Right ventricle myocardium inferior (tissue), 1 donor: ENCODE data around the gene SORCS2. TPM values are rescaled to one million over a fixed set of nuclear protein-coding genes. Genes with fewer than 3 reads are reported as not detected.
A peak's percentile ranks its signal among the peaks of the same experiment; 100 is the strongest.

Source experiments
- ATAC-seq: fragments of 200-7000 bp; cut with Tn5 transposase; one replicate; pipeline ENCODE4 v1.9.1; 2020; ENCODE audit warnings: mild to moderate bottlenecking, moderate library complexity
- DNase-seq: peaks from one replicate; pipeline ENCODE4 v3.0.0; 2021; ENCODE audit errors: missing footprints
- intact Hi-C: fragments of 100-400 bp; cut with DNase I; formaldehyde crosslinking; loops from one replicate; pipeline ENCODE4 v1.11.0; 2022
- total RNA-seq: library from RNA; stranded (reverse); fragmentation: NEBNext Ultra II Directional; extraction: Animal tissue kit (Norgen Biotek cat#: 25700); gene quantifications from one replicate; pipeline ENCODE4 v1.2.1, GENCODE V29; 2021
- donor health status: DM: no; HTN: yes; CAD: no; lungs with severe emphysema.

Gene SORCS2
- total RNA-seq, 1 donor from 2014 or later, result 1.1 TPM

DNA sequence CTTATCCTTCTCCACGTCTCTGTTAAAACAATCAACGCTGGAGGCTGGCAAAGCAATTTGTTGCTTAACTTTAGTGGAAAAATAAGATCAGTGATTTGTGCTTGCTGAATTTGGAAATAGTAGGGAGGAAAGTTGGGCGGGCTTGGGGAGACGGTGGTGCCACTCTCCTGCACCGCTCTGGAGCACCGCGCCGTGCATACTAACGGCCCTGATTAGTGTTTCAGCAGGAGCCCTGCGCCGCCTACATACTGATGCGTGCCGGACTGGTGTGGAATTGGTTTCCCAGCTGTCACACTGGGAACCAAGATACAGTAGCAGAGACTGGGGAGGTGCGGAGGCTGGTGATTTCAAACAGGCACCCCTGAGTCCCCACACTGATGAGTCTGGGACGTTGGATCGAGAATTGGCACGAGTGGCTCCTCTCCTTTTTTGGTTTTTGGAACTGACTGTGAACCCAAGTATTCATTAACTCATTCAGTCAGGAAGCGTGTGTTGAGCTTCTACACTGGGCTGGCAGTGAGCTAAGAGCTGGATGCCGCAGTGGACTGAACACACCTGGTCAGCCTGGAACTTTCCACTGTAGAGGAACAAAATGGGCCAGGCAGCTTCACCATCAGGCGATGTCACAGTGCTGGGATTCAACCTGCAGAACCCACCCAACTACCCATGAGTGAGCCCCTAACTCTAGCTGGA lies 271.4 kb downstream of the SORCS2 start:
- intact Hi-C loops, result loop anchor here (2.0 kb wide), 2 partner anchors 255 to 271 kb away; partner anchors contain the start of gene SORCS2
- DNase-seq (peak; percentile 22), ATAC-seq (no peak)

DNA sequence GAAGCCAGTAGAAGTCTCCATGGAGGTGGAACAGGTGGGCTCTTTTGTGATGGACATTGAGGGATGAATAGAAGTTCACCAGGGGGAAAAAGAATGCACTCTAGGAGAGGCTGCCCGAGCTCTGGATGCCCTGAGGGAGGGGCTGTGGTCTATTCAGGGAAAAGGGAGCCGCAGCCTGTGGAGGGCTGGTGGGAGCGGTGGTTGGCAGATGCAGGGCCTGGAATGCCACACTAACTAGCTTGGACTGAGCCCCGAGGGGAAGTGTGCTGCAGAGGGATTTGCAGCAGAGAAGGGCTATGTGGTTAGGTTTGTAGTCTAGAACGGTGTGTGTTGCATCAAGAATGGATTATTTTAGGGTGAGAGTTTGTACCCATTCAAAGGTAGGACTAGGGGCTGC lies 271.9 kb downstream of the SORCS2 start:
- intact Hi-C loops, result no loop called here
- DNase-seq (peak; percentile 28), ATAC-seq (no peak)

DNA sequence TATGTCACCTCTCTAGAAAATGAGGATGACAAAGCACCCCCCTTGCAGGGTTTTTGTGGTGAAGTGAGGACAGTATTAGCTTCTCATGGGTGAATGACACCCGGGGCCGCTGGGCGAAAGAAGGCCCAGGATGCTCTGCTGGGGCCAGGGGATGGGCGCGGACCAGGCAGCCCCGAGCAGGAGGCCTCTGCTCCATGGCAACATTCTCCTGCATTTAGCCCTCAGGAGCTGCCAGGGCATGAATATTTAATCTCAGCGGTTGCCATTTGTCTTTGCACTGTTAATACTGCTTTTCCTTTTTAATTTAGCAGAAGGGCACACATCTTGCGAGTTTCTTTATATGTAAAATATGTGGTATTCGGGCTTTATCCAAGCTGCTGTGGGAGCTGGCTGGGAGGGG lies 272.7 kb downstream of the SORCS2 start:
- intact Hi-C loops, result no loop called here
- DNase-seq (peak; percentile 17), ATAC-seq (no peak)

DNA sequence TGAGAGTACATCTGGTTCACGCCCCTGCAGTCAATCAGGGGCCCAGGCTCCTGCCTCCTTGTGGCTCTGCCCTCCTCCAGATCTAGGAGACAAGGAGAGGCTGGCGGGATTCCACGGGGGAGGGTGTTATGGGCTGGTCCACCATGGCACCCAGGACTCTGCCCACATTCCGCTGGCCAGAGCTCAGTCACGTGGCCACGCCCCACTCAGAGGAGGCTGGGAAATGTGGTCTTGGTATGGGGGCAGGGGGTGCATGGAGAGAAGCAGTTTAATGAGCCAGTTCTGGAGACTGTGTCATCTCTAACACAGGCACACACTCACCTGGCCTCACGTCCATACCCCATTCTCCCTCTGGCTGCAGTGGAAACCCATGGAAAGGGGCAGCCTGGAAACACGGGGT lies 273.9 kb downstream of the SORCS2 start:
- intact Hi-C loops, result no loop called here
- DNase-seq (peak; percentile 34), ATAC-seq (no peak)

DNA sequence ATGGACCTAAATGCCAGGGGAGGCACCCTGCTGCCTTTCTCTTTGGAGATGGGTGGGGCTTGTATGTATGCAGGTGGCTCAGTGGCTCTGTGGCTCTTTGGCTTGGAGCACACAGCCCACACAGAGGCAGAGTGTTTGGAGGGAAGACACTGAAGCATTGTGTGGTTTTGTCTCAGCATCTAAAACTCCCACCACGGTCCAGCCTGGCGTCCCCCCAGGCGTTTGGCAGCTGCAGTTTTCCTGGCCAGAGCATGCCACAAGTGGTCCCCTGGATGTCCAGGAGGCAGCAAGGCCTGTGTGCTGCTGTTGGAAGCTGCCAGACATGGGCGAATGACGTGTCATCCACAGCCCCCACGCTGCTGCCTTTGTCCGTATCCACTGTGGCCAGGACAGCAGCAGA lies 274.6 kb downstream of the SORCS2 start:
- no peak for ATAC-seq
- intact Hi-C loops, result no loop called here
- DNase-seq, result peak; percentile 42

DNA sequence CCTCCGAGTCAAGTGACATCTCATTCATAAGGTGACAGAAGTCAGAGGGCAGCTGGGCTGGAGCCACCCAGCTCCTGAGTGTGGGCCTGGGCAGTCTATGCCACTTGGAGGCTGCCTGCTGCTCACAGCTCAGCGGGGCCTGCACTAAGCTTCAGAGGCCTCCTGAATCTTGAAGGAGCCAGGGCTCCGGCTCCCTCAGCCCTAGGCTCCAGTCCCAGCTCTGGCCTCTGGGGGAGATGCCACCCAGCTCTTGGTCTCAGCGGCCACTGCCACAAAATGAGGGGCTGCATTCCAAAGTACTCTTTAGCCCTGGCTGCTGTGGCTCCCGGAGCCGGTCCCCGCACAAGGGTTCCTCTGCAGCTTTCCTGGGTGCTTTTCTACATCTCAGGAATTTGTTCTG lies 275.1 kb downstream of the SORCS2 start:
- ATAC-seq (no peak), DNase-seq (peak; percentile 55)
- intact Hi-C loops, result no loop called here

DNA sequence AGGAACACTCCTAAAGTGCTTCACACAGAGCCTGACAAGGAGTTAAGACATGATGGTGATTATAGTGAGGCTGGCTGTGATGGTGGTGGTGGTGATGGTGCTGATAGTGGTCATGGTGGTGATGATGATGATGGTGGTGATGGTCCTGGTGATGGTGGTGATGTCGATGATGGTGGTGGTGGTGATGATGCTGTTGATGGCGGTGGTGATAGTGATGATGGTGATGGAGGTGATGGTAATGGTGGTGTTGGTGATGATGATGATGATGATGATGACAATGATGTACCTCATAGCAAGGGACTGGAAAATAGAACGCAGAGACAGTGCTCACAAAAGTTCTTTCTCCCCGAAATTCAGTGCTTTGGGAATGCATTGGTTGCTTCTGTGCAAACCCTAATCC lies 276.7 kb downstream of the SORCS2 start:
- no peak for DNase-seq
- intact Hi-C loops, result no loop called here
- ATAC-seq, result no peak

- intact Hi-C loops, result no loop called here
- DNase-seq, result no peak
- ATAC-seq, result no peak
These were observed 277.8 kb downstream of the SORCS2 start for GRCh38 chr4:7470111-7470510.

DNA sequence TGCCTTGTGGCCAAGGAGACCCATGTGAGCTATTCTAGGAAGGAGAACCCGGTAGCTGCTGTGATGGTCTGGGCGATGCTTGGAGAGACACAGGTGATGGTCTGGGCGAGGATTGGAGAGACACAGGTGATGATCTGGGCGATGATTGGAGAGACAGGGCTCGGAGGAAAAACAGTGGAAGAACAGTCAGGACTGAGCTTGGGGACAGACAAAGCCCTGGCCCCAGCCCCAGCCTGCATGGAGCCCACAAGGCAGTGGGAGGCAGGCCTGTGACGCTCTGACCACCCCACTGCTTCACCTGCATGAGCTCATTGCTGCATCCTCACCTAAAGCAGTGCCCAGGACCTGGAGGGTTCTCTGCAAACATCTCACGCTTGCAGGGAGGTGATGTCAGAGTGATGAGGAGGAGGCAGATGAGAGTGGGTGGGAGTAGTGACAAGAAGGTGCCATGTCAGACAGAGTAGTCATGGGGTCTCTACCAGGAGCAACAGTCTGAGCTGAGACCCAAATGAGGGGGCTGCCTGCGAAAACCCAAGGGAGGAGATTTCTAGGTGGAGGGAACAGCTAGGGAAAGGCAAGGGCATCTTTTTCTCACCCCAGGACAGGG lies 278.3 kb downstream of the SORCS2 start:
- no peak for ATAC-seq
- DNase-seq, result no peak
- intact Hi-C loops, result no loop called here

DNA sequence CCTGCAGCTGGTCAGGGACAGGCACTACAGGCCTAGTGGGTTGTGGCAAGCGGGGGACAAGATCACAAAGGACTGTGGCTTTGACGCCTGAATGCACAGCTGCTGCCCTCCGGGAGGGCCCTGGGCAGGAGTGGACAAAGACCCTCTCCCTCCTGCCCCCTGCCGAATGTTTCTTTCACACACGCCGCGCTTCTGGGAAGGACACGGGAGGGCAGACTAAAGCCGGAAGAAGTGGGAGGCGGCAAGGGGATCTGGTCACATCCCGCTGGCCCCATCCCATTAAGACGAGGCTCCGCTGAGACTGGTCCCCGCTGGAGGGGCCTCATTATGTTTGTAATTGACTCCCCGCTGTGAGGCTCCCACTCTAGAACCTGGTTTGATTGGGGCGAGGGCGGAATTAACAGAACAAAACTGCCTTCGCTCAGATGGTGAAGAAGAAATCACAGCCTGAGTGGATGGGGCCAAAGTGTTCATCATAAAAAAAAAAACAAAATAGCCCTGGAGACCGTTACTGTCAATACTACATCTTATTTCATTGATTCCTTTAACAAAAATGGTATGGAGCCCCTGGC lies 280.2 kb downstream of the SORCS2 start:
- DNase-seq (peak; percentile 43), ATAC-seq (no peak)
- intact Hi-C loops, result no loop called here

DNA sequence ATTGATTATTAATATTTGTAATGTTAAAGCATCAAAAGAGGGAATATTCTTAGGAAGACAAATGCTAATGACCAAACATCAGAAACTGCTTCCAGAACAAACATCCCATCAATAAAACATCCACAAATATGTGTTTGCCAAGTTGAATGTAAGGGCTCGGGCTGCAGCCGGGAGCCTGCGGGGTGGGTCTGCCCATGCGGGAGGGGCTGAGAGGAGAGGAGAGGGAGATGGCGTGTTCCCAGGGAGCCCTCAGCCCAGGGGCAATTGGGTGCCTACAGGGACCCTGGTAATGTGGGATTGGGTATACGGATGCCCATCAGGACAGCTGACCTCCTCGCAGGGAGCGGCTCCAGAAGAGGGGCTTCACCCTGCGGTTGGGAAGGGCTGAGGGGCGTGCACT lies 280.7 kb downstream of the SORCS2 start:
- peak; percentile 54 for DNase-seq
- ATAC-seq, result no peak
- intact Hi-C loops, result no loop called here

- no peak for ATAC-seq
- peak; percentile 14 for DNase-seq
- intact Hi-C loops, result no loop called here
These were observed 282.0 kb downstream of the SORCS2 start for GRCh38 chr4:7474320-7474719.

- ATAC-seq (no peak), DNase-seq (peak; percentile 70)
- intact Hi-C loops, result no loop called here
These were observed 282.9 kb downstream of the SORCS2 start for GRCh38 chr4:7475207-7475606.

GRCh38 chr4:7476820-7477219 lies 284.5 kb downstream of the SORCS2 start:
- DNase-seq (peak; percentile 31), ATAC-seq (no peak)
- intact Hi-C loops, result no loop called here

DNA sequence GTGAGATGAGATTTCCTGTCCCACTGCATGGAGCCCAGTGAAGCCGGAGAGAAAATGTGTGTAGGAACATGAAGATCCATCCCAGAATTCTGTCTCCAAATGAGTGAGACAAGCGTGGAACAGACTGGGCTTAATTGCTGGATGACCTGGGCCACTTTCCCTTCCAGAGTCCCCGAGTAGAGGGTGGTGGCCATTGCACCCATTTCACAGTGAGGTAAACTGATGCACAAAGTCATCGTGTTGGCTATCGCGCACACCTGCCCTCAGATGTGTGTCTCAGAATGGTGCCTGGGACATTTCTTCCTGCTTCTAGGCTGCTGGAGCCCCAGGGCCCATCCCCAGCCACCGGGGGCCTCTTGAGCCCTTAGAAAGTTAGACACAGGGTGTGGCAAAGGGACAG lies 285.4 kb downstream of the SORCS2 start:
- peak; percentile 17 for DNase-seq
- intact Hi-C loops, result no loop called here
- no peak for ATAC-seq

- intact Hi-C loops, result no loop called here
- peak; percentile 37 for DNase-seq
- no peak for ATAC-seq
These were observed 286.3 kb downstream of the SORCS2 start for GRCh38 chr4:7478665-7479064.

DNA sequence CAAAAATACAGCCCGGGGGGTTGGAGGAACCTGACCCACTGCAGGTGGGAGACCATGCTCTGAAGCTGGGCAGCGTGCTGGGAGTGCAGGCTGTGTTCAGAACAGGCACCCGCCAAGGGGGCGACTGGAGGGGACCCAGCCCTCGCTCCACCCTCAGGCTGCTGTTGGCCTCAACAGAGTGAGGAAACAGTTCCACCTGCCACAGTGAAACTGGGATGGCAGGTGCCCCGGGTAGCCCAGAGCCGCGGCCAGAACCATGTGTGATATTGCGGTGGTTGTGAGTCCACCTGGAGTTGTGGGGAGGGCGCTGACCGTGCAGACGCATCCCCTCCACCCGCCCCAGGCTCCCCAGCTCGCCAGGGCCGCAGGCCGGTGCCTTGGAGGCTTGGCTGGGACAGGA lies 288.1 kb downstream of the SORCS2 start:
- intact Hi-C loops, result no loop called here
- DNase-seq (no peak), ATAC-seq (no peak)

DNA sequence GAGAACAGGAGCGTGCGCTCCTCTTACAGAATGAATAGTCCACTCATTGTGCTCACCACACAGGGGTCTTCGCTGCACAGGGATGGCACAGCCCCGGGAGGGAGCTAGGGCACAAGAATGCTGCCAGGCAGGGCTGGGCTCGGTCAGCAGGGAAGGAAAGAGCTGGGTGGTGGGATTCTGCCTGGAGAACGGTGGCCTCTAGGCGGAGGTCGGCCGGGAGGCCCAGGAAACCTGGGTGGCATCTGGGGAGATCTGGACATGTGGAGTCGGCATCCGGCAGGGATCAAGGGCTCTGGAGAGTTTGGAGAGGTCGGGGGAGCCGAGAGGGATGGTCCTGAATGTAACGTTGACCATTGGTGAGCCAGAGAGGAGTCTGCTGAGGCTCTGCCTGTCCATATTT lies 288.9 kb downstream of the SORCS2 start:
- intact Hi-C loops, result no loop called here
- ATAC-seq, result no peak

GRCh38 chr4:7485096-7485495 lies 292.8 kb downstream of the SORCS2 start:
- ATAC-seq (no peak), DNase-seq (no peak)
- intact Hi-C loops, result no loop called here

More for the DNA sequence above, 288.9 kb downstream of the SORCS2 start:
- DNase-seq, result no peak

GRCh38 chr4:7486101-7486500 lies 293.8 kb downstream of the SORCS2 start:
- intact Hi-C loops, result no loop called here
- ATAC-seq (no peak), DNase-seq (peak; percentile 11)
